ENCODE data around the gene KRTDAP.

The KRTDAP gene

DNA sequence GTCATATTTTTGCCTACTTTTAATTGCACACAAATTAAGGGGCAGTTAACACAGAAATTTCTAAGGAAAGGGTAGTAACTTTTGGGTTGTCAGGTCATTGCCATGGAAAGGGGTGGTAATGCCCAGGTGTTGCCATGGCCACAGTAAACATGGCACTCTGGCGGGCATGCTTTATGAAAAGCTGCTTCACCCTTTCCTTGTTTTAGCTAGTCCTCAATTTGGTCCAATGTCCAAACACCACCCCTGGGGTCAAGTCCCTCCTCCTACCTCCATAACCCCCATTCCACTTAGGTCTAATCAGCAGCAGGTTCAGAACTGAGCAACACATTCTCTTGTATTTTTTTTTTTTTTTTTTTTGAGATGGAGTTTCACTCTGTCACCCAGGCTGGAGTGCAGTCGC is 35.6 kb downstream of the KRTDAP start:
- Histone ChIP-seq H3K79me1 (replicated peaks; ENCODE audit: low read length, poor library complexity, severe bottlenecking) (no peaks in the 10 kb centered on the region), H3K14ac (ENCODE audit: low read length in 2 of 2) (no peak overlapping the region), H2BK15ac (ENCODE audit: low read depth, poor library complexity, severe bottlenecking) (no peak overlapping the region), H3K23ac (ENCODE audit: low read length in 2 of 2) (no peak overlapping the region), H4K91ac (ENCODE audit: low read length) (no peak overlapping the region), H3K27me3 (ENCODE audit: control insufficient read depth in 1 of 2, insufficient read depth in 1 of 2, low read length in 2 of 2) (peaks cover 14 to 18% of the 10 kb centered on the region in 2 experiments), H2BK12ac (ENCODE audit: low read length in 2 of 2) (no peak overlapping the region), H2AK5ac (ENCODE audit: low read length, severe bottlenecking) (no peak overlapping the region), H3K9ac (ENCODE audit: low read length) (no peak overlapping the region), H3K36me3 (ENCODE audit: control insufficient read depth in 1 of 2, insufficient read depth in 2 of 2, low read depth in 1 of 2, low read length in 2 of 2) (no peaks in the 10 kb centered on the region), H3K4me3 (ENCODE audit: insufficient read depth in 1 of 2, low read depth in 1 of 2, low read length in 2 of 2) (no peak overlapping the region), H2AFZ (ENCODE audit: low read depth, low read length) (no peak overlapping the region), H3K18ac (ENCODE audit: low read depth in 1 of 2, low read length in 2 of 2) (no peak overlapping the region), H3K9me3 (ENCODE audit: control insufficient read depth, low read length) (no peaks in the 10 kb centered on the region), H2BK5ac (ENCODE audit: low read depth, low read length, poor library complexity, severe bottlenecking) (no peak overlapping the region), H4K8ac (ENCODE audit: low read length) (no peak overlapping the region), H3K4me1 (ENCODE audit: control insufficient read depth, insufficient read depth, low read depth, low read length) (peaks cover 7% of the 10 kb centered on the region), H3K4ac (ENCODE audit: low read depth in 1 of 2, low read length in 2 of 2) (no peak overlapping the region), H3K4me2 (ENCODE audit: low read length, poor library complexity, severe bottlenecking) (no peak overlapping the region), H3K27ac (ENCODE audit: low read length, poor library complexity, severe bottlenecking) (no peak overlapping the region), H2BK120ac (ENCODE audit: low read depth, low read length) (no peak overlapping the region)
- DNase-seq: no peak
- 85% methylated on average over 1 of the region's 2 CpGs for WGBS

DNA sequence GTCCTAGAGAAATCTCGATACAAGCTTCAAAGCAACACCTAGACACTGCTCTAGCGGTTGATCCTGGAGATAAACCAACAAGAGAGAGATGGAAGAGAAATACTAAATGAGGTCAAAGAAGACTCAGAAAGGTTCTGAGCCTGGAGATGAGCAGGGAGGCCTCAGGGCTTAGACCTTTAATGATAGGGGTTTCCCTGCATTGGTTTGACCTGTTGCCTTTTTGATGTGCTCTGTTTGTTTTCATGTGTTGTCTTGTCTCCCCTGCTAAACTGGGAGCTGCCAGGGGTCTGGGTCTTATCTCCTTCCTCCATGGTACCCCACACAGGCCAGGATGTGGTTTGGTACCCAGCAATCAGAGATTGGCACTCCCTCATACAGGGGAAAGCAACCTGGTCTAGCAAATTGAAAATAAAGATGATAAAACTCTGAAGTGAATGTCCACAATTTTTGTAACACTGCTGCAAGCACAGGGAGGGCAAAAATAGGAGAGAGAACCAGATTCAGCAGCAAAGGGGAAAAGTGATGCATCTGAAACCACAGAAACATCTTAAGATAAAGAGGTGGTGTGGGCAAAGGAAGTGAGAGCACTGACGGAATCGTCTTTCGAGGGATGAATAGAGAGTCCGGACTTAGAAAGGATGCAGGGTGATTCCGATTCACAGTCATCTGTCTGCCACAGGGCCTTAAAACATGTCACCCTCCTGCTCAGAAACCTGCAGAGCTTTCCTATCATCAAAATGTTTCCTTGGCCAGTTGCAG is 38.7 kb downstream of the KRTDAP start:
- 91% methylated on average over 6 of the region's 7 CpGs for WGBS
- H3K23ac ChIP-seq (ENCODE audit: low read length in 2 of 2): no peak overlapping the region
- H3K27me3 ChIP-seq (ENCODE audit: control insufficient read depth in 1 of 2, insufficient read depth in 1 of 2, low read length in 2 of 2): peaks cover 3 to 38% of the 10 kb centered on the region in 2 experiments
- no peak overlapping the region for H3K4me3 ChIP-seq (ENCODE audit: insufficient read depth in 1 of 2, low read depth in 1 of 2, low read length in 2 of 2)
- no peak overlapping the region for H3K18ac ChIP-seq (ENCODE audit: low read depth in 1 of 2, low read length in 2 of 2)
- H3K4me1 ChIP-seq (ENCODE audit: control insufficient read depth, insufficient read depth, low read depth, low read length): no peaks in the 10 kb centered on the region
- no peaks in the 10 kb centered on the region for H3K79me1 ChIP-seq (replicated peaks; ENCODE audit: low read length, poor library complexity, severe bottlenecking)
- no peak overlapping the region for H3K4ac ChIP-seq (ENCODE audit: low read depth in 1 of 2, low read length in 2 of 2)
- no peak overlapping the region for H4K91ac ChIP-seq (ENCODE audit: low read length)
- no peak overlapping the region for H2AFZ ChIP-seq (ENCODE audit: low read depth, low read length)
- H3K9me3 ChIP-seq (ENCODE audit: control insufficient read depth, low read length): no peaks in the 10 kb centered on the region
- H3K27ac ChIP-seq (ENCODE audit: low read length, poor library complexity, severe bottlenecking): no peak overlapping the region
- no peak overlapping the region for H4K8ac ChIP-seq (ENCODE audit: low read length)
- no peak overlapping the region for H2AK5ac ChIP-seq (ENCODE audit: low read length, severe bottlenecking)
- H2BK12ac ChIP-seq (ENCODE audit: low read length in 2 of 2): no peak overlapping the region
- H3K36me3 ChIP-seq (ENCODE audit: control insufficient read depth in 1 of 2, insufficient read depth in 2 of 2, low read depth in 1 of 2, low read length in 2 of 2): no peaks in the 10 kb centered on the region
- no peak overlapping the region for H3K9ac ChIP-seq (ENCODE audit: low read length)
- H3K14ac ChIP-seq (ENCODE audit: low read length in 2 of 2): no peak overlapping the region
- no peak overlapping the region for H2BK120ac ChIP-seq (ENCODE audit: low read depth, low read length)
- H2BK15ac ChIP-seq (ENCODE audit: low read depth, poor library complexity, severe bottlenecking): no peak overlapping the region
- H2BK5ac ChIP-seq (ENCODE audit: low read depth, low read length, poor library complexity, severe bottlenecking): no peak overlapping the region
- no peak overlapping the region for H3K4me2 ChIP-seq (ENCODE audit: low read length, poor library complexity, severe bottlenecking)
- no peak for DNase-seq

DNA sequence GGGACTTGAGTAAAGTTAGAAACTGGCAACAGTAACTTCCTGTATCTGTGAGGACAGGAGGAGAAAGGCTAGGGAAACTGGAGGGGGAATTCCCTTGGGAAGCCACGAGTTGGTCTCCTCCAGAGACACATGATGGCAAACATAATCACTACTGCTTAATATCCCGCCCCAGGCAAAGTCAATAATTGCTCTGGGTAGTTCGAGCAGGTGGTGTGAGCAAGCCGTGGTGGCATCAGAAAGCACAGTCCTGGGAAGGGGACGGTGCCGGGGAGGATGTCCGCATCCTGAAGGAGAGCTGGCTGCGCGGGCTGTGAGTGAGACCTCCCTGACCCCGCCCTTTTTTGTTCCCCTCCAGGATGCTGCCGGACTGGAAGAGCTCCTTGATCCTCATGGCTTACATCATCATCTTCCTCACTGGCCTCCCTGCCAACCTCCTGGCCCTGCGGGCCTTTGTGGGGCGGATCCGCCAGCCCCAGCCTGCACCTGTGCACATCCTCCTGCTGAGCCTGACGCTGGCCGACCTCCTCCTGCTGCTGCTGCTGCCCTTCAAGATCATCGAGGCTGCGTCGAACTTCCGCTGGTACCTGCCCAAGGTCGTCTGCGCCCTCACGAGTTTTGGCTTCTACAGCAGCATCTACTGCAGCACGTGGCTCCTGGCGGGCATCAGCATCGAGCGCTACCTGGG is 40.8 kb downstream of the KRTDAP start:
- H2AFZ ChIP-seq (ENCODE audit: low read depth, low read length): no peak overlapping the region
- no peak overlapping the region for H3K9ac ChIP-seq (ENCODE audit: low read length)
- no peak overlapping the region for H3K4me3 ChIP-seq (ENCODE audit: insufficient read depth in 1 of 2, low read depth in 1 of 2, low read length in 2 of 2)
- no peaks in the 10 kb centered on the region for H3K9me3 ChIP-seq (ENCODE audit: control insufficient read depth, low read length)
- H2BK15ac ChIP-seq (ENCODE audit: low read depth, poor library complexity, severe bottlenecking): no peak overlapping the region
- H3K14ac ChIP-seq (ENCODE audit: low read length in 2 of 2): peak overlapping the region in 1 of 2 experiments; percentile 64
- no peak overlapping the region for H3K18ac ChIP-seq (ENCODE audit: low read depth in 1 of 2, low read length in 2 of 2)
- no peaks in the 10 kb centered on the region for H3K36me3 ChIP-seq (ENCODE audit: control insufficient read depth in 1 of 2, insufficient read depth in 2 of 2, low read depth in 1 of 2, low read length in 2 of 2)
- H2BK120ac ChIP-seq (ENCODE audit: low read depth, low read length): no peak overlapping the region
- peaks cover 3 to 49% of the 10 kb centered on the region in 2 experiments for H3K27me3 ChIP-seq (ENCODE audit: control insufficient read depth in 1 of 2, insufficient read depth in 1 of 2, low read length in 2 of 2)
- no peaks in the 10 kb centered on the region for H3K4me1 ChIP-seq (ENCODE audit: control insufficient read depth, insufficient read depth, low read depth, low read length)
- 85% methylated on average over 27 of the region's 27 CpGs for WGBS
- H4K91ac ChIP-seq (ENCODE audit: low read length): no peak overlapping the region
- no peak overlapping the region for H3K4ac ChIP-seq (ENCODE audit: low read depth in 1 of 2, low read length in 2 of 2)
- H2AK5ac ChIP-seq (ENCODE audit: low read length, severe bottlenecking): no peak overlapping the region
- peak overlapping the region in 1 of 2 experiments; percentile 59 for H2BK12ac ChIP-seq (ENCODE audit: low read length in 2 of 2)
- H2BK5ac ChIP-seq (ENCODE audit: low read depth, low read length, poor library complexity, severe bottlenecking): no peak overlapping the region
- no peak overlapping the region for H3K4me2 ChIP-seq (ENCODE audit: low read length, poor library complexity, severe bottlenecking)
- no peaks in the 10 kb centered on the region for H3K79me1 ChIP-seq (replicated peaks; ENCODE audit: low read length, poor library complexity, severe bottlenecking)
- H4K8ac ChIP-seq (ENCODE audit: low read length): no peak overlapping the region
- H3K23ac ChIP-seq (ENCODE audit: low read length in 2 of 2): peak overlapping the region in 1 of 2 experiments; percentile 17
- no peak for DNase-seq
- no peak overlapping the region for H3K27ac ChIP-seq (ENCODE audit: low read length, poor library complexity, severe bottlenecking)

DNA sequence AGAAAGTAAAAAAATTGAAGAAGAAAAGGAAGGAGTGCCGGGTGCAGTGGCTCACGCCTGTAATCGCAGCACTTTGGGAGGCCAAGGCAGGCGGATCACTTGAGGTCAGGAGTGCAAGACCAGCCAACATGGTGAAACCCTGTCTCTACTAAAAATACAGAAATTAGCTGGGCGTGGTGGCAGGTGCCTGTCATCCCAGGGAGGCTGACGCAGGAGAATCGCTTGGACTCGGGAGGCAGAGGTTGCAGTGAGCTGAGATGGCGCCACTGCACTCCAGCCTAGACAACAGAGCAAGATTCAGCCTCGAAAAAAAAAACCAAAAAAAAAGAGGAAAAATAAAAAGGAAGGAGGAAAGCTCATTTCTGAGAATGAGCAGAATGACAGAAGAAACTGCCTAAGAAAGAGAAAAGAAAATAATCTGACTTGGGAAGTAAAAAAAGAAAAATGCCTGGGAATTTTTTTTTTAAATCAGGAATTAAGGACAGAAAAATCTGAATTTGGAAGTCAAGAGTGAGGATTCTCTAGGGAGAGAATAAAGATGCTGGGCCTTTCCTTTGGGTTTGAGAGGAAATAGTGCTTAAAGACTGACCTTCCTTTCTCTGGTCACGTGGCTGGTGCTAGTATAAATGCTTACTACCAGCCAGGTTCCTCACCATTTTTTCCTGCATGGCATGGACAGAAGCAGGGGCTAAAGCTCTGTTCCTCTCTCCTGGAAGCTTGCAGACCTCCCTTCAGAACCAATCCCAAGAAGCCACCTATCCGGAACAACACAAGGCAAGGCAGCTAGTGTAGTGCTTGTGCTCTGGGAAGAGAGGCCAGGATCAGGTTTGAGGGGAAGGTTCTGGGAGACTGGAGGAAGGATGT is 42.4 kb downstream of the KRTDAP start, which contains the start of gene FFAR2:
Gene FFAR2, plus strand, starts transcription at position 652 of the 864 bp plus-strand sequence. CDS start 1,458 bp downstream, outside the sequence.
- H2AK5ac ChIP-seq (ENCODE audit: low read length, severe bottlenecking): no peak within 1 kb of the TSS
- H3K4me3 ChIP-seq (ENCODE audit: insufficient read depth in 1 of 2, low read depth in 1 of 2, low read length in 2 of 2): no peak within 1 kb of the TSS
- H4K91ac ChIP-seq (ENCODE audit: low read length): peak within 1 kb of the TSS; percentile 6
- no peaks in the 10 kb centered on the region for H3K4me1 ChIP-seq (ENCODE audit: control insufficient read depth, insufficient read depth, low read depth, low read length)
- H3K36me3 ChIP-seq (ENCODE audit: control insufficient read depth in 1 of 2, insufficient read depth in 2 of 2, low read depth in 1 of 2, low read length in 2 of 2): no peaks in the 10 kb centered on the region
- H3K27ac ChIP-seq (ENCODE audit: low read length, poor library complexity, severe bottlenecking): no peak within 1 kb of the TSS
- H3K4me2 ChIP-seq (ENCODE audit: low read length, poor library complexity, severe bottlenecking): no peak within 1 kb of the TSS
- peak within 1 kb of the TSS in 1 of 2 experiments; percentile 63 for H2BK12ac ChIP-seq (ENCODE audit: low read length in 2 of 2)
- no peak within 1 kb of the TSS for H2BK120ac ChIP-seq (ENCODE audit: low read depth, low read length)
- H3K9me3 ChIP-seq (ENCODE audit: control insufficient read depth, low read length): no peaks in the 10 kb centered on the region
- no peak within 1 kb of the TSS for H2BK5ac ChIP-seq (ENCODE audit: low read depth, low read length, poor library complexity, severe bottlenecking)
- no peak within 1 kb of the TSS for H3K9ac ChIP-seq (ENCODE audit: low read length)
- H3K14ac ChIP-seq (ENCODE audit: low read length in 2 of 2): no peak within 1 kb of the TSS
- no peak for DNase-seq
- no peaks in the 10 kb centered on the region for H3K79me1 ChIP-seq (replicated peaks; ENCODE audit: low read length, poor library complexity, severe bottlenecking)
- WGBS: 80% methylated on average over 11 of the region's 12 CpGs
- H3K18ac ChIP-seq (ENCODE audit: low read depth in 1 of 2, low read length in 2 of 2): no peak within 1 kb of the TSS
- no peak within 1 kb of the TSS for H3K4ac ChIP-seq (ENCODE audit: low read depth in 1 of 2, low read length in 2 of 2)
- H3K23ac ChIP-seq (ENCODE audit: low read length in 2 of 2): no peak within 1 kb of the TSS
- H3K27me3 ChIP-seq (ENCODE audit: control insufficient read depth in 1 of 2, insufficient read depth in 1 of 2, low read length in 2 of 2): peaks cover 3 to 49% of the 10 kb centered on the region in 2 experiments
- no peak within 1 kb of the TSS for H2BK15ac ChIP-seq (ENCODE audit: low read depth, poor library complexity, severe bottlenecking)
- H2AFZ ChIP-seq (ENCODE audit: low read depth, low read length): no peak within 1 kb of the TSS
- H4K8ac ChIP-seq (ENCODE audit: low read length): peak within 1 kb of the TSS; percentile 17
